Measurements from ENCODE around the gene KRT80. TPM values are rescaled to one million over a fixed set of nuclear protein-coding genes. Genes with fewer than 3 reads are reported as not detected.
A peak's percentile ranks its signal among the peaks of the same experiment; 100 is the strongest.

KRT80 gene
- total and polyA plus RNA-seq, 3 experiments from 2014 or later, result not detected

DNA sequence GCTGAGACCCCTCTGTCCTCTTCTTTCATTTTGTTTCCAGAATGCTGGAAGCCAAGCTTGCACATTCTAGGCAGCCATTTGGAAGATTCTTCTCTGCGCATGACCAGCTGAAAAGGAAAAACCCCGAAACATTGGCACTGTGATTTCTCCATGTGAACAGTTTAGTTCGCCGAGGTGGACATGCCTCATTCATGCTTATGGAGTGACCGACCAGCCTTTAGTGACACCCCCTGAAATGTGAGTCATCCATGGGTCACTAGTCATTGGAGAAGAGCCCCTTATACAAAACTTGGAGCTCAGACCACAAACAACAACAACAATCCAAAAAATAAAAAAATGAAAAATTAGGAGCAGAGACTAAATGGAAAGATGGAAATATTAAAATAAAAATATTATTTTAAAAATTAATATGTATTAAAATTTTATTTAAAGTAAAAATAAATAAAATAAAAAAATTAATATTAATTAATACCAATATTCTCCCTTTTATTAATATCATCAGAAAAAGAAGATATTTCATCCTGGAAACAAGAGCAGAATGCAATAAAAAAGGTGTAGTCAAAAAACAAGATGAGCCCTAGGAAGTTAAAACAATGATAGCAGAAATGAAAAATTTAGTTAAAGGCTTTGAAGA lies 31.7 kb upstream of the KRT80 start:
- POLR2A ChIA-PET, result no interaction called here
- no peak overlapping the region for H3K27ac ChIP-seq (ENCODE audit: low read depth, low read length)

DNA sequence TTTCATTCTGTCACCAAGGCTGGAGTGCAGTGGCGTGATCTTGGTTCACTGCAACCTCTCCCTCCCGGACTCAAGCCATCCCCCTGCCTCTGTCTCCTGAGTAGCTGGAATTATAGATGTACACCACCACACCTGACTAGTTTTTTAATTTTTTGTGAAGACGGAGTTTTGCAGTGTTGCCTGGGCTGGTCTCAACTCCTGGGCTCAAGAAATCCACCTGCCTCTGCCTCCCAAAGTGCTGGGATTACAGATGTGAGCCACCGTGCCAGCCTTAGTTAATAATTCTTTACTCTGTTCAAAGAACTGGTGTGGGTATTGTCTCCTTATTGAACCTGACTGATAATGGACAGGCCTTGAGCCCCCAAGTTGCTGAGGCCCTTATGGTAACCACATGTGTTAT lies 30.9 kb upstream of the KRT80 start:
- CTCF ChIA-PET, result no interaction called here
- Histone ChIP-seq H3K4me3 (ENCODE audit: low read length) (no peak overlapping the region), H3K27ac (ENCODE audit: low read depth, low read length) (no peak overlapping the region), H3K9me3 (ENCODE audit: low read length) (no peaks in the 10 kb centered on the region), H3K36me3 (ENCODE audit: insufficient read depth, low read length) (no peaks in the 10 kb centered on the region), H3K4me1 (ENCODE audit: insufficient read depth, low read length) (no peaks in the 10 kb centered on the region), H3K27me3 (ENCODE audit: insufficient read depth, low read length, poor library complexity, severe bottlenecking) (peaks cover 13% of the 10 kb centered on the region)
- no peaks in the 10 kb centered on the region for H3K36me3 Mint-ChIP-seq
- no peaks in the 10 kb centered on the region for H3K4me1 Mint-ChIP-seq
- POLR2A ChIA-PET, result no interaction called here
- no peaks in the 10 kb centered on the region for H3K9me3 Mint-ChIP-seq
- H3K4me3 Mint-ChIP-seq, result no peak overlapping the region
- no peak overlapping the region for H3K27ac Mint-ChIP-seq
- peaks cover 8 to 50% of the 10 kb centered on the region in 2 donors for H3K27me3 Mint-ChIP-seq
- no peak for DNase-seq

More for the DNA sequence above, 31.7 kb upstream of the KRT80 start:
- CTCF ChIA-PET, result no interaction called here
- Histone ChIP-seq H3K4me1 (ENCODE audit: insufficient read depth, low read length) (no peaks in the 10 kb centered on the region), H3K27me3 (ENCODE audit: insufficient read depth, low read length, poor library complexity, severe bottlenecking) (peaks cover 13% of the 10 kb centered on the region), H3K36me3 (ENCODE audit: insufficient read depth, low read length) (no peaks in the 10 kb centered on the region), H3K9me3 (ENCODE audit: low read length) (no peaks in the 10 kb centered on the region), H3K4me3 (ENCODE audit: low read length) (no peak overlapping the region)
- Mint-ChIP-seq H3K4me3 (no peak overlapping the region), H3K27me3 (peaks cover 13 to 50% of the 10 kb centered on the region in 2 donors), H3K9me3 (no peaks in the 10 kb centered on the region), H3K27ac (no peak overlapping the region), H3K4me1 (no peaks in the 10 kb centered on the region), H3K36me3 (no peaks in the 10 kb centered on the region)
- DNase-seq, result no peak

DNA sequence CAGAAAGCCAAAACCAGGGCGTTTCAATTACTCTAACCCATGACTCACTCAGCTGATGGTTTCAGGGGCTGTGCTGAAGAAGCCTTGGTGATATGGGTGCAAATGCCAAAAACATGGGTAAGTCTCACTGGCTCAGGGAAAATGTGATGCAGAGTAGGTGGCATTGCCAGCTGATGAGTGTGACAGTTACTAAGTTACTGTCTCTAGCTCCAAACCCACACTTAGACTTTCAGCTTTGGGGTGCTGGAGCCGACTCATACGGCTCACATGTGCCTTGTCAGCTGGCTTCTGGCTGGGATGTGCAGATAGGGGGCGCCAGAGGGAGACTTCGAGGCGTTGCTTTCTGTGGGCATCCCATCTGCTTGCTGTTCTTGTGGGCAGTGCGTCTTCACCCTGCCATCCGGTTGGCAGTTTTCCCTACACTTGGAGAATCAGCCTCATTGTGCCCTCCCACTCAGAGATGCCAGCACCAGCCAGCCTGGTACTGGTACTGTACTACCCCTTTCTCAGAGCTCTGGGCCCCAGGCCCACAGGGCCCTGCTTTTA lies 30.2 kb upstream of the KRT80 start:
- Histone ChIP-seq H3K27me3 (ENCODE audit: insufficient read depth, low read length, poor library complexity, severe bottlenecking) (peaks cover 13% of the 10 kb centered on the region), H3K36me3 (ENCODE audit: insufficient read depth, low read length) (no peaks in the 10 kb centered on the region), H3K9me3 (ENCODE audit: low read length) (no peaks in the 10 kb centered on the region), H3K27ac (ENCODE audit: low read depth, low read length) (no peak overlapping the region), H3K4me1 (ENCODE audit: insufficient read depth, low read length) (no peaks in the 10 kb centered on the region), H3K4me3 (ENCODE audit: low read length) (no peak overlapping the region)
- no peak overlapping the region for H3K4me3 Mint-ChIP-seq
- no peaks in the 10 kb centered on the region for H3K36me3 Mint-ChIP-seq
- H3K4me1 Mint-ChIP-seq, result no peaks in the 10 kb centered on the region
- DNase-seq, result peak in 2 of 5 donors; percentile 10 to 30
- peaks cover 12 to 47% of the 10 kb centered on the region in 2 donors for H3K27me3 Mint-ChIP-seq
- peak overlapping the region in 1 of 8 donors; percentile 43 for H3K27ac Mint-ChIP-seq
- ChIA-PET CTCF (no interaction called here), POLR2A (no interaction called here)
- H3K9me3 Mint-ChIP-seq, result no peaks in the 10 kb centered on the region

DNA sequence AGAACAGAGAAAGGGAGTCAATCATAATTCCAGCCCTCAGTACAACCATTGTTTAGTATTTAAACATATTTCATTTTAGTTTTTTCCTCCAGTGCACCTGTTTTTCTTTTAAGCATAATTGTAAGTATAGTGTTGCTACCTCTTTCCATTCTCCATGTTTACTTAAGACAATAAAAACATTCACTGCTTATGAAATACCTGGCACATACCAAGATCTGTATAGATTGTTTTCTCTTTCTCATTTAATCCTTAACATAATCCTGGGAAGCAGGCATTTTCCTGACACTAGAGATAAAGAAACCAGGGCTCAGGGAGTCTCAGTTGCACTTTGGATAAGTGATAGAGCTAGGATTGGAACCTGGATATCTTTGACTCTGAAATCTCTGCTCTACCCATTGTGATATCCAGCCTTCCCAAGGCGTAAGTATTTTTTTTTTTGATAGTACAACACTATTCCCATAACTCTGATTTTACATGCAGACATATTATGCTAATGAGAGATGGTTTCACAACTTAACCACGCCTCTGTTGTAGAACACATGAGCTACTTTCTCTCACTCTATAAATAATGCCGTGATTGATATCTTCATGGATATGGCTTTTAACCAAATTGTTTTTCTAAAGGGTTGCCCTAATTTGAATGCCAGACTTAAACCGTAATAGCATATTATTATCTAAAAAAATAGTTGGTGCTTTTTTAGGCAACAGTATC lies 29.4 kb upstream of the KRT80 start:
- no peaks in the 10 kb centered on the region for H3K36me3 Mint-ChIP-seq
- peaks cover 13% of the 10 kb centered on the region for H3K27me3 ChIP-seq (ENCODE audit: insufficient read depth, low read length, poor library complexity, severe bottlenecking)
- DNase-seq, result no peak
- H3K36me3 ChIP-seq (ENCODE audit: insufficient read depth, low read length), result no peaks in the 10 kb centered on the region
- H3K4me3 Mint-ChIP-seq, result no peak overlapping the region
- POLR2A ChIA-PET, result no interaction called here
- H3K27me3 Mint-ChIP-seq, result peaks cover 12 to 48% of the 10 kb centered on the region in 2 donors
- no peaks in the 10 kb centered on the region for H3K9me3 ChIP-seq (ENCODE audit: low read length)
- no peak overlapping the region for H3K27ac ChIP-seq (ENCODE audit: low read depth, low read length)
- CTCF ChIA-PET, result no interaction called here
- no peaks in the 10 kb centered on the region for H3K4me1 ChIP-seq (ENCODE audit: insufficient read depth, low read length)
- H3K4me1 Mint-ChIP-seq, result no peaks in the 10 kb centered on the region
- H3K27ac Mint-ChIP-seq, result no peak overlapping the region
- H3K9me3 Mint-ChIP-seq, result no peaks in the 10 kb centered on the region
- H3K4me3 ChIP-seq (ENCODE audit: low read length), result no peak overlapping the region

DNA sequence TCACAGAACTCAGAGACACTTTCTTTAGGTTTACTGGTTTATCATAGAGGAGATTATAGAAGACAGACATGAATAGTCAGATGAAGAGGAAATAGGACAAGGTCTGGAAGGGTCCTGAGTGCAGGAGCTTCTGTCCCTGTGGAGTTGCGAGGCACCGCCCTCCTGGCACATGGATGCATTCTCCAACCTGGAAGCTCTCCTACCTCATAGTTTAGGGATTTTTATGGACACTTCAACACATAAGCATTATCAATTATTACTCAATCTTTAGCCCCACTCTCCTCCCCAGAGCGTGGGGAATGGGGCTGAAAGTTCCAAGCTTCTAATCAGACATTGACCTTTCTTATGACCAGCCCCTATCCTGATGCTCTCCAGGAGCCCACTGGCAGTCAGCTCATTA lies 28.7 kb upstream of the KRT80 start:
- Histone ChIP-seq H3K27ac (ENCODE audit: low read depth, low read length) (no peak overlapping the region), H3K4me1 (ENCODE audit: insufficient read depth, low read length) (no peaks in the 10 kb centered on the region), H3K4me3 (ENCODE audit: low read length) (no peak overlapping the region), H3K27me3 (ENCODE audit: insufficient read depth, low read length, poor library complexity, severe bottlenecking) (peaks cover 13% of the 10 kb centered on the region), H3K36me3 (ENCODE audit: insufficient read depth, low read length) (no peaks in the 10 kb centered on the region), H3K9me3 (ENCODE audit: low read length) (no peaks in the 10 kb centered on the region)
- ChIA-PET CTCF (no interaction called here), POLR2A (no interaction called here)
- Mint-ChIP-seq H3K27me3 (peaks cover 16 to 55% of the 10 kb centered on the region in 2 donors), H3K4me1 (no peaks in the 10 kb centered on the region), H3K4me3 (no peak overlapping the region), H3K36me3 (no peaks in the 10 kb centered on the region), H3K9me3 (no peaks in the 10 kb centered on the region), H3K27ac (no peak overlapping the region)
- DNase-seq, result no peak

DNA sequence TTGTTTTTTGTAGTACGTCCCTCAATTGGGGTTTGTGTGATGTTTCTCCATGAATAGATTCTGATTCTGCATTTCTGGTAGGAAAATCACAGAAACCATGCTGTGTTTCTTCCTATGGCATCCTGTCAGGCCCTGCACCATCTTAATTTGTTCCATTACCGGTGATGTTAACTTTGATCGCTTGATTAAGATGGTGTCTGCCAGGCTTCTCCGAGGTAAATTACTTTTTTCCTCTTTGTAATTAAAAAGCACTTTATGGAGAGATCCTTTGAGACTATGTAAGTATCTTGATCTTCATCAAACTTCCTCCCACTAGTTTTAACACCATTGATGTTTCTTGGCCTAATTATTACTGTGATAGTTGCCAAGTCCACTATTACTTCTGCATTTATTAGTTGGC lies 26.2 kb upstream of the KRT80 start:
- Histone ChIP-seq H3K4me3 (ENCODE audit: low read length) (no peak overlapping the region), H3K4me1 (ENCODE audit: insufficient read depth, low read length) (no peaks in the 10 kb centered on the region), H3K27me3 (ENCODE audit: insufficient read depth, low read length, poor library complexity, severe bottlenecking) (peaks cover 13% of the 10 kb centered on the region), H3K36me3 (ENCODE audit: insufficient read depth, low read length) (no peaks in the 10 kb centered on the region), H3K9me3 (ENCODE audit: low read length) (no peaks in the 10 kb centered on the region), H3K27ac (ENCODE audit: low read depth, low read length) (no peak overlapping the region)
- DNase-seq, result no peak
- Mint-ChIP-seq H3K4me3 (no peak overlapping the region), H3K9me3 (no peaks in the 10 kb centered on the region), H3K36me3 (no peaks in the 10 kb centered on the region), H3K27me3 (peaks cover 19 to 57% of the 10 kb centered on the region in 2 donors), H3K4me1 (no peaks in the 10 kb centered on the region), H3K27ac (no peak overlapping the region)
- CTCF ChIA-PET, result no interaction called here
- POLR2A ChIA-PET, result no interaction called here

DNA sequence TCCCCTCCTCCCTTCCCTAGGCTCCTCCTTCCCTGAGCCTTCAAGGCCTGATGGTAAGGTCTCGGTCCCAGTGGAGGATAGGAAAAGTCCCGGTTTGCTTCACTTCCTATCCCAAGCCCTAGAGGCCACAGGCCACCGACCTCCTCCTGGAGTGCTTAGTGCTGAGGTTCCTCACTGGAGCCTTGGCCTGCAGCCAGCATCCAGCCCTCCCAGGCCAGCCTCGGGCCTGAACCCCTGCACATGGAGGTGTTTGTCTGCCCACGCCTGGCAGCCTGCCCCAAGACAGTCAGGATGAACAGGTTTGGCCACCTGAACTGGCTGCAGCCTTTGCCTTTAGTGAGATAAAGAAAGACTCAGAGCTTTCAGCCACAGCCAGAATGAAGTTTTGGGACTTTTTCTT lies 25.4 kb upstream of the KRT80 start:
- H3K36me3 ChIP-seq (ENCODE audit: insufficient read depth, low read length), result no peaks in the 10 kb centered on the region
- CTCF ChIA-PET, result no interaction called here
- no peaks in the 10 kb centered on the region for H3K9me3 ChIP-seq (ENCODE audit: low read length)
- peaks cover 13% of the 10 kb centered on the region for H3K27me3 ChIP-seq (ENCODE audit: insufficient read depth, low read length, poor library complexity, severe bottlenecking)
- Mint-ChIP-seq H3K4me3 (no peak overlapping the region), H3K27me3 (peaks cover 19 to 54% of the 10 kb centered on the region in 2 donors), H3K36me3 (no peaks in the 10 kb centered on the region), H3K9me3 (no peaks in the 10 kb centered on the region), H3K27ac (no peak overlapping the region), H3K4me1 (no peaks in the 10 kb centered on the region)
- no peaks in the 10 kb centered on the region for H3K4me1 ChIP-seq (ENCODE audit: insufficient read depth, low read length)
- POLR2A ChIA-PET, result no interaction called here
- DNase-seq, result peak in 1 of 5 donors; percentile 18
- H3K4me3 ChIP-seq (ENCODE audit: low read length), result no peak overlapping the region
- H3K27ac ChIP-seq (ENCODE audit: low read depth, low read length), result no peak overlapping the region

DNA sequence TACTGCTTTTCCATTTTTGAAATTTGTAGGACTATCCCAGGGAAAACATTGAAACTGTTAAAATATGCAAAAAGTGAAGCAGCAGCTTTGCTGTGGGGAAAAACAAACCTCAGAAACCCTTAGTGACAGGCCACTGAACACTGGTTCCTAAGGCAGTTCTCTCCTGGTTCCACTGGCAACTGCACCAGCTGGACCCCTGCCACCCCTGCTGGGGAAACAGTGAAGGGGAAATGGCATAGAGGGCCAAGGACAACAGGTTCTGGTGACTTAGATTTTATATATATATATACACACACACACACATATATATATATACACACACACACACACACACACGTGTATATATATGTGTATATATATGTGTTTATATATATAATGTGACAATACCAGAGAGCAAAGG lies 25.0 kb upstream of the KRT80 start:
- peaks cover 10% of the 10 kb centered on the region for H3K27me3 ChIP-seq (ENCODE audit: insufficient read depth, low read length, poor library complexity, severe bottlenecking)
- no peaks in the 10 kb centered on the region for H3K4me1 ChIP-seq (ENCODE audit: insufficient read depth, low read length)
- Mint-ChIP-seq H3K27ac (no peak overlapping the region), H3K9me3 (no peaks in the 10 kb centered on the region), H3K27me3 (peaks cover 16 to 50% of the 10 kb centered on the region in 2 donors), H3K4me3 (no peak overlapping the region), H3K36me3 (no peaks in the 10 kb centered on the region), H3K4me1 (no peaks in the 10 kb centered on the region)
- CTCF ChIA-PET, result interaction anchor here (1.3 kb wide), 1 partner anchor 95 kb away, joined by 3 read pairs; no protein-coding TSS in a partner anchor
- H3K36me3 ChIP-seq (ENCODE audit: insufficient read depth, low read length), result no peaks in the 10 kb centered on the region
- DNase-seq, result no peak
- H3K27ac ChIP-seq (ENCODE audit: low read depth, low read length), result no peak overlapping the region
- no peaks in the 10 kb centered on the region for H3K9me3 ChIP-seq (ENCODE audit: low read length)
- POLR2A ChIA-PET, result no interaction called here
- no peak overlapping the region for H3K4me3 ChIP-seq (ENCODE audit: low read length)
